ENCODE results near the gene BTD.
A peak's percentile ranks its signal among the peaks of the same experiment; 100 is the strongest.

The BTD gene

GRCh38 chr3:15636028-15636709, 34.6 kb downstream of the BTD start:
- DNase-seq (ENCODE audit: low read depth in 2 of 2): peak in 1 of 2 donors; percentile 16

- no peak for DNase-seq (ENCODE audit: low read depth in 2 of 2)
Observed at GRCh38 chr3:15637131-15637951, 35.8 kb downstream of the BTD start.

- DNase-seq (ENCODE audit: low read depth in 2 of 2): no peak
Observed at GRCh38 chr3:15638193-15638890, 36.8 kb downstream of the BTD start.

GRCh38 chr3:15638891-15639262, 37.3 kb downstream of the BTD start:
- DNase-seq (ENCODE audit: low read depth in 2 of 2): no peak

GRCh38 chr3:15645246-15645645, 43.7 kb downstream of the BTD start:
- no peak for DNase-seq (ENCODE audit: low read depth in 2 of 2)

GRCh38 chr3:15645740-15646501, 44.4 kb downstream of the BTD start:
- DNase-seq (ENCODE audit: low read depth in 2 of 2): no peak

- DNase-seq (ENCODE audit: low read depth in 2 of 2): no peak
Observed at GRCh38 chr3:15646851-15647511, 45.4 kb downstream of the BTD start.

- DNase-seq (ENCODE audit: low read depth in 2 of 2): peak; percentile 31 to 48
Observed at GRCh38 chr3:15647611-15648167, 46.1 kb downstream of the BTD start.

- DNase-seq (ENCODE audit: low read depth in 2 of 2): no peak
Observed at GRCh38 chr3:15649341-15649740, 47.8 kb downstream of the BTD start.

GRCh38 chr3:15649858-15650257, 48.3 kb downstream of the BTD start:
- no peak for DNase-seq (ENCODE audit: low read depth in 2 of 2)

GRCh38 chr3:15651396-15651795, 49.9 kb downstream of the BTD start:
- DNase-seq (ENCODE audit: low read depth in 2 of 2): no peak

- no peak for DNase-seq (ENCODE audit: low read depth in 2 of 2)
Observed at GRCh38 chr3:15653321-15653720, 51.8 kb downstream of the BTD start.

GRCh38 chr3:15654127-15654526, 52.6 kb downstream of the BTD start:
- no peak for DNase-seq (ENCODE audit: low read depth in 2 of 2)

- DNase-seq (ENCODE audit: low read depth in 2 of 2): no peak
Observed at GRCh38 chr3:15654891-15655290, 53.3 kb downstream of the BTD start.

GRCh38 chr3:15656342-15656741, 54.8 kb downstream of the BTD start:
- DNase-seq (ENCODE audit: low read depth in 2 of 2): no peak

- no peak for DNase-seq (ENCODE audit: low read depth in 2 of 2)
Observed at GRCh38 chr3:15657016-15657415, 55.5 kb downstream of the BTD start.

- DNase-seq (ENCODE audit: low read depth in 2 of 2): no peak
Observed at GRCh38 chr3:15659254-15659975, 57.9 kb downstream of the BTD start.

GRCh38 chr3:15660055-15660935, 58.8 kb downstream of the BTD start:
- no peak for DNase-seq (ENCODE audit: low read depth in 2 of 2)

- DNase-seq (ENCODE audit: low read depth in 2 of 2): no peak
Observed at GRCh38 chr3:15664144-15664543, 62.6 kb downstream of the BTD start.
